AG09319 (cell line): Measurements from ENCODE around the gene NUDT3.

Source experiments
- DNase-seq: peaks from one replicate; pipeline ENCODE4 v3.0.0-alpha.2; 2010; ENCODE audit warnings: low read depth; ENCODE audit errors: extremely low read depth
- TF ChIP-seq, protein P1 (sequence below): IDR thresholded peaks from 2 replicates; pipeline ENCODE4 v1.5.1; 2011; ENCODE audit warnings: low read depth, mild to moderate bottlenecking, inconsistent platforms, low read length, moderate library complexity

The NUDT3 gene

DNA sequence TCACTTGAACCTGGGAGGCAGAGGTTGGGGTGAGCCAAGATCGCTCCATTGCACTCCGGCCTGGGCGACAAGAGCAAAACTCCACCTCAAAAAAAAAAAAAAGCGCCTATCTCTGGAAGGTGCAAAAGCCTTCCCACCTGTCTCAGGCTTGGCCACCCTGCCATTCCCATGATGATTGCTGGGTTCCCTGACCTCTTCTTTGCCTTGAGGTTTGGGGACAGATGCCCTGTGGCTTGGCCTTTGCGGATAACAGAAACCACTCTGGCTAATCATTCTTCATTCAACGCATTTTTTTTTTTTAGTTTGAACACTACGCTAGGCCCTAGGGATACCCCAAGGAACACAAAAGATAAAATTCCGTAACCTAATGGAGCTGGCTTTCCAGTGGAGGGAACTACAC lies 162.6 kb downstream of the NUDT3 start:
- TF ChIP-seq, protein P1, sequence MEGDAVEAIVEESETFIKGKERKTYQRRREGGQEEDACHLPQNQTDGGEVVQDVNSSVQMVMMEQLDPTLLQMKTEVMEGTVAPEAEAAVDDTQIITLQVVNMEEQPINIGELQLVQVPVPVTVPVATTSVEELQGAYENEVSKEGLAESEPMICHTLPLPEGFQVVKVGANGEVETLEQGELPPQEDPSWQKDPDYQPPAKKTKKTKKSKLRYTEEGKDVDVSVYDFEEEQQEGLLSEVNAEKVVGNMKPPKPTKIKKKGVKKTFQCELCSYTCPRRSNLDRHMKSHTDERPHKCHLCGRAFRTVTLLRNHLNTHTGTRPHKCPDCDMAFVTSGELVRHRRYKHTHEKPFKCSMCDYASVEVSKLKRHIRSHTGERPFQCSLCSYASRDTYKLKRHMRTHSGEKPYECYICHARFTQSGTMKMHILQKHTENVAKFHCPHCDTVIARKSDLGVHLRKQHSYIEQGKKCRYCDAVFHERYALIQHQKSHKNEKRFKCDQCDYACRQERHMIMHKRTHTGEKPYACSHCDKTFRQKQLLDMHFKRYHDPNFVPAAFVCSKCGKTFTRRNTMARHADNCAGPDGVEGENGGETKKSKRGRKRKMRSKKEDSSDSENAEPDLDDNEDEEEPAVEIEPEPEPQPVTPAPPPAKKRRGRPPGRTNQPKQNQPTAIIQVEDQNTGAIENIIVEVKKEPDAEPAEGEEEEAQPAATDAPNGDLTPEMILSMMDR = no peak
- DNase-seq = no peak
